AG09319 (cell line): ENCODE results near the gene ANKRD24.
"Not testable (repeated sequence)": the region's sequence is repeated elsewhere in the genome, so short reads cannot be mapped to it uniquely, and the experiment has no call there.

Source experiments
- DNase-seq: peaks from one replicate; pipeline ENCODE4 v3.0.0-alpha.2; 2010; ENCODE audit warnings: low read depth; ENCODE audit errors: extremely low read depth
- CTCF ChIP-seq: IDR thresholded peaks from 2 replicates; pipeline ENCODE4 v1.5.1; 2011; ENCODE audit warnings: low read depth, mild to moderate bottlenecking, inconsistent platforms, low read length, moderate library complexity

Gene ANKRD24

GRCh38 chr19:4144666-4145249 lies 37.7 kb upstream of the ANKRD24 start:
- no peak for TF ChIP-seq CTCF
- no peak for DNase-seq

GRCh38 chr19:4149518-4150288 lies 32.8 kb upstream of the ANKRD24 start:
- no peak for DNase-seq
- no peak for TF ChIP-seq CTCF

- no peak for TF ChIP-seq CTCF
- DNase-seq = no peak
Observed at GRCh38 chr19:4151623-4152022, 30.9 kb upstream of the ANKRD24 start.

GRCh38 chr19:4152241-4152998 lies 30.1 kb upstream of the ANKRD24 start:
- TF ChIP-seq CTCF = no peak
- DNase-seq = no peak

GRCh38 chr19:4154571-4155312 lies 27.7 kb upstream of the ANKRD24 start:
- DNase-seq = no peak
- TF ChIP-seq CTCF = no peak

GRCh38 chr19:4157164-4157563 lies 25.3 kb upstream of the ANKRD24 start:
- no peak for DNase-seq
- no peak for TF ChIP-seq CTCF

- DNase-seq = not testable (repeated sequence)
Observed at GRCh38 chr19:4157971-4158370, 24.5 kb upstream of the ANKRD24 start.
